SW 1271 (cell line): Measurements from ENCODE around the gene GRM7.

Source experiments
- DNase-seq, 2 experiments: peaks; one replicate each; lab custom pipeline; 2025; lab: John Stamatoyannopoulos, UW

GRM7 gene

GRCh38 chr3:7657214-7658112 is 796.5 kb downstream of the GRM7 start:
- DNase-seq: no peak

- DNase-seq: no peak
Observed at GRCh38 chr3:7658294-7658693, 797.4 kb downstream of the GRM7 start.

- DNase-seq: no peak
Observed at GRCh38 chr3:7659079-7659478, 798.2 kb downstream of the GRM7 start.

- no peak for DNase-seq
Observed at GRCh38 chr3:7663771-7664170, 802.9 kb downstream of the GRM7 start.

- no peak for DNase-seq
Observed at GRCh38 chr3:7667774-7668173, 806.9 kb downstream of the GRM7 start.

GRCh38 chr3:7669641-7670040 is 808.7 kb downstream of the GRM7 start:
- DNase-seq: no peak

- DNase-seq: no peak
Observed at GRCh38 chr3:7678521-7678920, 817.6 kb downstream of the GRM7 start.

- no peak for DNase-seq
Observed at GRCh38 chr3:7682822-7683229, 821.9 kb downstream of the GRM7 start.

- DNase-seq: no peak
Observed at GRCh38 chr3:7683426-7683825, 822.5 kb downstream of the GRM7 start.

GRCh38 chr3:7684182-7684715 is 823.3 kb downstream of the GRM7 start:
- DNase-seq: no peak

- DNase-seq: no peak
Observed at GRCh38 chr3:7687428-7688147, 826.7 kb downstream of the GRM7 start.

GRCh38 chr3:7692866-7693265 is 832.0 kb downstream of the GRM7 start:
- no peak for DNase-seq

- no peak for DNase-seq
Observed at GRCh38 chr3:7693976-7694375, 833.1 kb downstream of the GRM7 start.

- no peak for DNase-seq
Observed at GRCh38 chr3:7695049-7695448, 834.1 kb downstream of the GRM7 start.

- DNase-seq: no peak
Observed at GRCh38 chr3:7696320-7696719, 835.4 kb downstream of the GRM7 start.

- DNase-seq: no peak
Observed at GRCh38 chr3:7697548-7697947, 836.6 kb downstream of the GRM7 start.

GRCh38 chr3:7700539-7700938 is 839.6 kb downstream of the GRM7 start:
- DNase-seq: no peak

- no peak for DNase-seq
Observed at GRCh38 chr3:7700977-7701376, 840.1 kb downstream of the GRM7 start.

GRCh38 chr3:7707187-7707586 is 846.3 kb downstream of the GRM7 start:
- no peak for DNase-seq

GRCh38 chr3:7709376-7710082 is 848.6 kb downstream of the GRM7 start:
- DNase-seq: no peak

- no peak for DNase-seq
Observed at GRCh38 chr3:7710284-7710683, 849.4 kb downstream of the GRM7 start.

- no peak for DNase-seq
Observed at GRCh38 chr3:7713724-7714123, 852.8 kb downstream of the GRM7 start.
